HG03196 (cell line): ENCODE results near the gene KCNJ4.

Experiments
- ATAC-seq: cut with Tn5 transposase; IDR thresholded peaks from one replicate; pipeline ENCODE4 v1.9.1; 2021; ENCODE audit not compliant: unreplicated experiment

KCNJ4 gene

DNA sequence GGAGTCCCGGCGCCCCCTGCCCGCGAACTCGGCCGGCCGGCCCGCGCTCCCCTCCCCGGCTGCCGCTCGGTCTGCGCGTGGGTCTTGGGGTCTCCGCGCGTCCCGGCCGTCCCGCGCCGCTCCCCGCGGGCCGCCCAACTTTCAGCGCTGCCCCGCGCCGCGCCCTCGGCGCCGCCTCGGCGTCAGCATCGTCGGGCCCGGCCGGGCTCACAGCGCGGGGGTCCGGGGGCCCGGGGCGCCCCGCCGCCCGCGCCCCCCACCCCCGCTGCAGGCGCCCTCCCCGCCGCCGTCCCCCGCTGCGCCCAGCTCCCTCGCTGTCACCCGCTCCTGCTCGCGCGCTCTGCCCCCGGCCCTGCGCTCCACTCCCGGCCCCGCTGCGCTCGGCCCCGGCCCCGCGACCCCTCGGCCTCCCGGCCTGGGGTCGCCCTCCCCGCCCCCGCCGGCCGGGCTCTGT is at the start of gene KCNJ4:
KCNJ4 (minus strand) TSS at position 124 of the 454 bp plus-strand sequence. CDS start 27,067 bp downstream, outside the sequence.
- no peak for ATAC-seq

DNA sequence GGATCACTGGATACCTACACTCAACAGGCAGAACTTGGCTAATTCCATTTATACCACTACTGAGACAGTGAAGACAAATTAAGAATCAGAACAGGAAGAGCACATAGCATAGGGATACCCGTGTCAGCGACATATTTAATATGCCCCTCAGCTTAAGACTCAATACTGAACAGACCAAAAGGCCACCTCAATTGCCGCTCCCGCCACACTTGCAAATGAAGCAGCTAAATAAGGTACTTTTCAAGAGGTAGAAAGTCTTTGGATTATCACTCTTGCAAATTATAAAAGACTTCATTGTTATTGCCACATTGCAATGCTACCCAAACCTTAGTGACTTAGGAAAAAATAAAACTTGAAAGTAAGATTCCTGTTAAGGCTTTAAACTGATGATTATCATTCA is 48.0 kb upstream of the KCNJ4 start:
- no peak for ATAC-seq

DNA sequence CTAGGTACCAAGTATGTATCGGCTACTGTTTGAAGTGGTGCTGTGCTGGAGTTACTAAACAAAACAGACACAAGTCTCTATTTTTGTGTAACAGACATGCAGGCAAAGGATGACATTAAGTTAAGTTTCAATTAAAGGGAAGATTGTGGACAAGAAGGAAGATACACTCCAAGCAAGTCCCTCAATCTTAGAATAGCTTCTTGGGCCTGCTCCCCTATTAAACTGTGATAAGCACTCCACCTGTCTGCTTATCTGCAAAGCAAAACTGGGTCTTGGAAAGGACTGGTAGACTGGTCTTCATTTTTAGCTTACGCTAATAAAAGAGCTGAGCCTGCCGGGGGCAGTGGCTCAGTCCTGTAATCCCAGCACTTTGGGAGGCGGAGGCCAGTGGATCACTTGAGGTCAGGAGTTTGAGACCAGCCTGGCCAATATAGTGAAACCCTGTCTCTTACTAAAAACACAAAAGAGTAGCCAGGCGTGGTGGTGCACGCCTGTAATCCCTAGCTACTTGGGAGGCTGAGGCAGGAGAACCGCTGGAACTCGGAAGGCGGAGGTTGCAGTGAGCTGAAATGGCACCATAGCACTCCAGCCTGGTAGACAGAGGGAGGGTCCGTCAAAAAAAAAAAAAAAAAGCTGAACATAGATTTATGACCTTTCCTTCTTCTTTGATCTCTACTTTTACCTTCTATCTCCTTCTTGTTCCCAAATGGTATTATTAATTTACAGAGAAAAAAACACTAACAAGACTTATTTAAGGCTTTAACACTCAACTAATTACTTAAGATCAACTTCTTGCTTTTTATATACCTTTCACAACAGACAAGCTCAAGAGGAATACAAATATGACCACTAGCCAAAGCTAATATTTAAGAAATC is 47.0 kb upstream of the KCNJ4 start:
- no peak for ATAC-seq

DNA sequence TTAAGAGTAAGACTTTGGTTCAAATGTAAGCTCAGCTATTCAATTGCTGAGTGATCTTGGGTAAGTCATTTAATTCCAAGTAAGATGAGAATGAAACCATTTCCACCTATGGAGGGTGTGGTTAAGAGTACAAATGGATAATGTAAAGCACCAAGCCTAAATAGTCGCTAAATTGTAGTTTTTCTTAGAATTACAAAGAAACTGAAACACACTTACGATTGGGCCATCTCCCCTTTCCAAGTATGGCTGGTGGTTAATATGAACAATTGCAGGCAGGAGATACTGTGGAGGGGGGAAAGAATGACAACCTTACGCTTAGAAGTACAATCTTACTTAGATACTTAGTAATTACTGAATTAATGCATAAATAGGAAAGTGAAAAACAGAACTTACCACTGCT is 42.9 kb upstream of the KCNJ4 start:
- ATAC-seq: no peak

DNA sequence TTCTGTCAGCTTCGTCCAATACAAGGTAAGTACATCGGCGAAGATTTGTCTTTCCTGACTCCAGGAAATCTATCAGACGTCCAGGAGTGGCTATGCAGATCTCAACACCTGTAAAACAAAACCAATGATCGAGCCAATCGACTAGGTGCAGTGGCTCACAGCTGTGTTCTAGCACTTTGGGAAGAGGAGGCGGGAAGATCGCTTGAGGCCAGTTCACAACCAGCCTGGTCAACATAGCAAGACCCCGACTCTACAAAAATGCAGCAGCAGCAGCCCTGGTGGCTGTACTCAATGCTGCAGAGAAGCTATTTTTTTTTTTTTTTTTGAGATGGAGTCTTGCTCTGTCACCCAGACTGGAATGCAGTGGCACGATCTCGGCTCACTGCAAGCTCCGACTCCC is 39.9 kb upstream of the KCNJ4 start:
- ATAC-seq: no peak

DNA sequence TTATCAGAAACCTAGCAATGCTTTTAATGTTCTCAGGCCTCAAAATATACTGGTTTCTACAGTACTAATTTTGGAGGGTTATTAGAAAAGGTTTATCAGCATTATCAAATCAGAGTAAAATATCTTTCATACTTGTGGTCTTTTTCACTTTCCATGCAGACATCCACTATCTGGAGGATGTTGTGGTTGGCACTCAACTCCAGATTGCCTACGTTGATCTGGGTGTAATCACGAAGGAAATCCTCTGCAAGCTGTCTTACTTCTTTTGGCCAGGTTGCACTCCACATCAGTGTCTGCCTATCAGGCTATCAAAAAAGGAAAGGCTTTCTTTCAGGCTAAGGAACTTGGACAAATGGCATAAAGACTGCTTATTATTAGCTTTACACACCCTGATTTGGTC is 39.5 kb upstream of the KCNJ4 start:
- ATAC-seq: no peak

DNA sequence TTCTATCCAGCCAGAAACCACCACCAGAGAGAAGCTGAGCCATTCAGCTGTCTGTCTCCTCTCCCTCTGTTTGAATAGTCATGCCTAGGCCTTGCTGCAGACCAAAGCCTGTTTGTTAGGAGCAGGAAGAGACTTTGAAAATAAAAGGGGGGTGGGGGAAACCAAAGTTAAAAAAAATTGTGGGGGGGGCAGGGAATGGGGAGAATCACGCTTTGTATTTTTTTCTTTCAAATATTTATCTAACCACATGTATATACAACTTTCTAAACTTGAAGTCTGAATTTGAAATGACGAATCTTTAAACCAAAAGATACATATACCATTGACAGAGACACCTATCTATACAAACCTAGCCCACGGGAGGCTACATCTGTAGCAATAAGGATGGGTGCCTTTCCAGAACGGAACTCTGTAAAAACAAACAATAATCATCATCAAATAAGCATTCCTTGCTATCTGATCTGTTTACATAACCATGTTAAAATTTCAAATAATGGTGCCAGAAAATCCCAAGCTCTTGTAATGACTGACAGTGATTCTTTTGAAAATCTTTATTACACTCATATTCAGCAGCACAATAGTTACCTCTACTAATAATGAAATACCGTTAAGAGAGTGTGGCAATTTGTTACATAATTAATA is 36.8 kb upstream of the KCNJ4 start:
- ATAC-seq: no peak

DNA sequence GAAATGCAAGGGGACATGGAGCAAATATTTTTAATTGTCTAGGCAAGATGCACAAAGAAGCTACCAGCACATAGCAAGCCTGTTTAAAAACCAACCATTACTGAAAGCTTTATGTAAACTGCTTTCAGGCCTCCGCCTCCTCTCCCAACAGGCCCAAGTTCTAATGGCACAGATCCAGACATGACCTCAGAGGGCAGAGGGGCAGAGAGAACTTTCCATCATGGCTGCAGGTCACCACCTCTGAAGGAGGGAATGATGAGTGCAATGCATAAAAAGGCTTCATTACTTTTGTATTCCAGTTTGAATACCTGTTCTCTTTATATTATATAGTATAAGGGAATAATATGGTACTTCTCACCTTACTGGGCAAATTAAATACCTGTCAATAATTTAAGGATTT is 35.9 kb upstream of the KCNJ4 start:
- ATAC-seq: no peak

DNA sequence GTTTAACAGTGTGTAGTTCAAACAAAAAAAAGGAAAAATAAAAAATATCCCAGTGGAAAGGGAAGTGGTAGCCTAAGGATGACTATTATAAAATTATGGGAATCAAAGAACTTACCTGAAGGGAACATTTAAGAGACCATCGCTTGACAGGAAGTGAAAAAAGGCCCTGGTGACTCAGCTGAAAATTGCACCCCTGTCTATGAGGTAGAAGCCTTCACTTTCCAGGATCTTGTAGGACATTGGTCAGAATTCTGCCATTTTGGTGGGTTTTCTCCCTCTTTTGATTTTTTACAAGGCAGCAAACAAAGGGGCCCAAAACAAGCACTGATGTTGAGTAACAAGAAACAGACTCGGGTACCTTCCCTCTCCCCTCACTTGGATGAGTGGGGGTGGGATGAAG is 35.5 kb upstream of the KCNJ4 start:
- no peak for ATAC-seq

DNA sequence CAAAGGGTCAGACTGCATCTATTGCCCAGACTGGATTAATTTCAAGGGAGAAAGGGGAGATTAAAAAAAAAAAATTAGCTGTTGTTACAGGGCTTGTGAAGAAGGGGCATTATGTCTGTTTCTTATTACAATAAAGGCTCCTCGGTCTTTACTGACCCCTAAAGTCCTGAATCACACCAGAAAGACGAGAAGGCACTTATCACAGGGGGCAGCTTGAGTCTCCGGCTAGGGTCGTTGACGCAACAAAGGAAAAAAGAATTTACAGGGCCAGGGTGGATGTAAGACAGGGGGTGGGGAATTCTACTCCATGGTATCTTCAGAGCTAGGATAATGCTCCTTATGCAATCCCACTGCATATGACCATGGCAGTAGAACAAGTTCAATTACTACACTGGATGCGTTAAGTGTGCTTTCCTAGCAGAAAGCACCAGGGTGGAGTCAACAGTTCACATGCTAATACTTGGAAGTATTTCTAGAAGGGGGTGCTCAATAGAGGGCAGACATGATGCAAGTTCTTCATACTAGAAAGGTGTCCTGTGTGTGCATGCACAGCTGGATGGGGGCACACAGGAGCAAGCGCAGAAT is 34.7 kb upstream of the KCNJ4 start:
- no peak for ATAC-seq

DNA sequence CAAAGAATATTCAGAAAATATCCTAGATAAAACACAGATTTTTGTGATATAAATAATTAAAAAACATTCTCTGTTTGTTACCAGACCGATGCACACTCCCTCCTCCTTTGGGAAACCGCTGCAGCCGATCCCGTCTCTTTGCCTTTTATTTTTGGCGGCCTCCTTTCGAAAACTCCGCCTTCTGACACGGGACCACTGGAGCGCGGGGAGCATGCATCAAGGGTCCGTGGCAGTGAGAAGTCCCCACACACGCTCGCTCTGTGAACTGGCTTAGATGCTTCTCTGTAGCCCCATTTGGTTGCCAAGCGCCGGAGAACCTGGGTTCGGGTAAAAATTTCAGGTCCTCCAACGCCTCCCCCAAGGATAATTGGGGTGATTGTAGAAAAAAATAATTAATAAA is 34.1 kb upstream of the KCNJ4 start:
- ATAC-seq: no peak

DNA sequence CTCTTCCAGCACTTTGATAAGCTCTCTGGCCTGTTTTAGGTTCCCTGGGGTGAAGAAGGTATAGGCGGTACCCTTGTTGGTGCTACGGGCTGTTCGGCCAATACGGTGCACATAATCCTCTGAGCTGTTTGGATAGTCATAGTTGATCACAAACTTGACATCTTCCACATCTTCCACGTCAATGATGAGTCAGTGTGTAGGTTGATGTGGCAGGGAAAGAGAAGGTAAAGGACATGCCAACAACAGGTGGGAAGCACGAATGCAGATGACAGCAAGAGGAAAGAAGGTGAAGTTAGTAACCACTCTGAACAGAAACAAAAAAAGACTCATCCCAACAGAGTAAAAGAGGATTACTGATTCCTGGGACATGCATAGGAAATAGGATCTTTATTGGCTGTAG is 32.9 kb upstream of the KCNJ4 start:
- no peak for ATAC-seq

DNA sequence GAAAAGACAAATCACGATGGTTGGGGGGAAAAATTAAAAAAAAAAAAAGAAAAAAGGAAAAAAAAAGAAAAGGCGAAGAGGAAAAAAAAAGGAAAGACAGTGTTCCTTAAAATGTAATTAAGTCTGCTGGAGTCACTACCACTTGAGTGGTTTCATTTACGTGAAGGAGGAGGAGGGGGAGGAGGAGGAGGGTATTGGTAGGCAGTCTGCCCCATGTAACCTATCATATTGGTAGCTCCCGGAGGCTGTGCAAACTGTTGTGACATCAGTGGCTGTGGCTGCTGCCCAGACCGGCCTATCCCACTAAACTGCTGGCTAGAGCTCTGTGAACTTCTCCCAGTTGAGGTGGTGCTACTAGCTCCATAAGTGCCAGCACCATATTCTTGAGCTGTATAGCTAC is 30.8 kb upstream of the KCNJ4 start:
- no peak for ATAC-seq

DNA sequence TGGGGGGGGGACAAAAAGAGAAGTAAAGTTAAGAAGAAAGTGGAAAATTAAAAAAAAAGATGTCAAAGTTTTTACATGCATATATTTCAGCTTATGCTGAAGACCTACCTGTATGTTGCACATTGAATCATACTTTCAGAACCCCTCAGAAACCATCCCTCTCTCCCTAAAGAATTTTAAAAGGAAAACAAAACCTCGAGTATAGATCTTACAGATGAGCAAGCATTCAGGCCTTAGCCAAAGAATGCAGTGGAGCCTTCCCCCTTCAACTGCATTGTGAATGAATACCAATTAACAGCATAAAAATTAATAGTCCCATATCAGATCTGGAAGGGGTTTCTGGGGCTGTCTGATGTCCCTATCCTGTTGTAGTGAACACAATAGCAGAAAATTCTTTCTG is 29.2 kb upstream of the KCNJ4 start:
- ATAC-seq: no peak

DNA sequence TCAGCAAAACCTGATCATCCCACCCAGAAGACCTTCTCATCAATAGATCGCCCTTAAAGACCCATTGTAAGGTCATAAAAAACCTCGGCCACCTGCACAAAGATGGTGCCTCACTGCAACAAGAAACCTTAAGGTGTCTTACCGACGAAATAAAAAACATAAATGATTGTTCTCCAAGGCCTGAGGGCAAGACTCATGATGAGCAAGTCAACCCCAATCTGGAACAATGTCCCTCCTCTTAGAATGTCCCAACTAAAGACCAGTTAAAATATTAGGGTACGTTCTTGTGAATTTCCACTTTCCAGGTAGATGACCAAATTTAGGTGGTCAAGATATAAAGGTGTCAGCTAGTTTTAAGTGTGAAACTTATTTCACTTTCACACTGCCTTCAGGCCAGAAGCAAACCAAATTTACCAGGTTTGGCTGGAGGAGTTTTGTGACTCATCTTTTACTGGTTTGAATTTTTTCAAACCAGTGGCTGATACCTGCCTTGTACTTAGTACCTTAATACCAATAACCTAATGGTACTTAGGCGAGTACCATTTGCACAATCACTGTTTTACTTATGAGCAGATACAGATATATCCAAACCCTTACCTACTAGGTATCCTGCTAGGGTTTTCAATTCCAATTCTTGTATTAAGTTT is 27.8 kb upstream of the KCNJ4 start:
- no peak for ATAC-seq

DNA sequence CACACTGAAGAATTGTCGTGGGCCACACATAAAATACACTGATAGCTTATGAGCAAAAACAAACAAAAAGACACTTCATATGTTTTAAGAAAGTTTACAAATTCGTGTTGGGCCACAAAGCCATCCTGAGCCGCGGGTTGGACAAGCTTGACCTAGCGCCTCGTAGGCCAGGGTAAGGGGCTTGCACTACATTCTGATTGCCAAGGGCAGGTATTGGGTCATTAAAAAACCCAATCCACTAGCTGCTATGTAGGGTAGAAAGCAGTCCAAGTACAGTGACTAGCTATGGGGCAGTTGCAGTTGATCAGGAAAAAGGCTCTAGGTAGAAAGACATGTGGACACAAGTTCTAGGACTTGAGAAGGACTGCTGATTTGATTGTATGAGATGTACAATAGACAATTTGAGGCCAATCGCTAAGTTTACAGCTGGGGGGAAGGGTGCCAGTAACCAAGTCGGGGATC is 26.9 kb upstream of the KCNJ4 start:
- ATAC-seq: no peak

DNA sequence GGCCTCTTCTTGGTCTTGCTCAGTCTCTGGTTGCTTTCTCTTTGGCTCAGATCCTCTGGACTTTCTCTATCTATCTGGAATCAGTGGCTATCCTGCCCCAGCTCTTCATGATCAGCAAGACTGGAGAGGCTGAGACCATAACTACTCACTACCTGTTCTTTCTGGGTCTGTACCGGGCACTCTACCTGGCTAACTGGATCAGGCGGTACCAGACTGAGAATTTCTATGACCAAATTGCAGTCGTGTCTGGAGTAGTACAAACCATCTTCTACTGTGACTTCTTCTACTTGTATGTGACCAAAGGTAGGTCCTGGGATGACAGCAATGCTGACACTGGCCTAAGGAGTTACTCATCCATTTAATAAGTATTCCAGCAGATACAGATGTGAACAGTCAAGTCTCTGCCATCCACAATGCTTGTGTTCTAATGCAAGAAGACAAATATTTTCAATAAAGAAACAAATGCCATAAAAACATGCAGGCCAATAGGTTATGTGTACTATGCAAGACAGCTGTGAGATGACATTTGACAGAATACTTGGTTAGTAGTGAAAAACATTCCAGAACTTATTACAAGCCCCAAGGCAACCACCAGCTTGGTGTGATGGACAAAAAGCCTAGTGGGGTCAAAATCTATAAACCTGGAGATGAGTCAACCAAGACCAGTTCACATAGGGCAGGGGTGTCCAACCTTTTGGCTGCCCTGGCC is 26.3 kb upstream of the KCNJ4 start:
- no peak for ATAC-seq

DNA sequence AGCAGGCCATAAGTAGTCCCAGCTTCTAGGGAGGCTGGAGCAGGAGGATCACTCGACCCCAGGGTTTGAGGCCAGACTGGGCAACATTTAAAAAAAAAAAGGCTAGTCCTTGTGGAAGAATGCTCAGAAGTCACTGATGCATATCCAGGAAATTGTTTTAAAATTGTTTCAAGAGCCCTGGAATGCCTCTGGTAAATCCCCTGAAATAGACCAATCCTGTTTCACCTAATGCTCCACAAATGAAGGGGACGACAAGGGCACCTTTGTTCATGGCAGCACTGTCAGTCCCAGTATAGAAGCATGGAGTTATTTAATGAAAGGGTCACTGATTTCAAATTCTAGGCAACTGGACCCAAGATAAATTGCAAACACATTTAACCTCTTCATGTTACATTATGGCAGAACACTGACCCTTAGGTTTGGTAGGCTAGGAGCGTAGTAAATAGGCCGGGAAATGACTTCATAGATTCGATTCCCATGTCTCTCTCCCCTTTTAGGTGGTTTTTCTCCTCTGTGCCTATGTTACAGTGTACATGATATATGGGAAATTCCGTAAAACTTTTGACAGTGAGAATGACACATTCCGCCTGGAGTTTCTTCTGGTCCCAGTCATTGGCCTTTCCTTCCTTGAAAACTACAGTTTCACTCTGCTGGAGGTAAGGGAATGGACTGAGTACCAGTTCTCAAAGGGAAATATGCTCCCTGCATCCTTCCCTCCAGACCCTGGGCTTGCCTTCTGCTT is 24.3 kb upstream of the KCNJ4 start:
- no peak for ATAC-seq

DNA sequence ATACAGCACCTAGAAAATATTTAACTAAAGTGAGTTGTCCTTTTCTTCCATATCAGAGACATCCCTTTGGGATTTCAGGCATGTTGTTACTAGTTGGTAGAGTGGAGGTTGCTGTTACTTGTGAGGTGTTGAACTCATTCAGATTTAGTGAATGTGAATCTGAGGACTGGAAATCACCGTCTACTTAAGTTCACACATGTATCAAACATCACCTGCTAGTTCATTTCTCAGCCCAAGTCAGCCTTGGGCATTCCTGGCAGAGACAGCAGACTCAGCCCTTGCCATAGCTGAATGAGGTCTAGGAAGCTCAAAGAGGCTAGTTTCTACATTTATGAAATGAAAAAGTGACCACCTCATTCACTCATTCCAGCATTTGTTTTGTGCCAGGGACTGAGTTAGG is 22.6 kb upstream of the KCNJ4 start:
- ATAC-seq: no peak

DNA sequence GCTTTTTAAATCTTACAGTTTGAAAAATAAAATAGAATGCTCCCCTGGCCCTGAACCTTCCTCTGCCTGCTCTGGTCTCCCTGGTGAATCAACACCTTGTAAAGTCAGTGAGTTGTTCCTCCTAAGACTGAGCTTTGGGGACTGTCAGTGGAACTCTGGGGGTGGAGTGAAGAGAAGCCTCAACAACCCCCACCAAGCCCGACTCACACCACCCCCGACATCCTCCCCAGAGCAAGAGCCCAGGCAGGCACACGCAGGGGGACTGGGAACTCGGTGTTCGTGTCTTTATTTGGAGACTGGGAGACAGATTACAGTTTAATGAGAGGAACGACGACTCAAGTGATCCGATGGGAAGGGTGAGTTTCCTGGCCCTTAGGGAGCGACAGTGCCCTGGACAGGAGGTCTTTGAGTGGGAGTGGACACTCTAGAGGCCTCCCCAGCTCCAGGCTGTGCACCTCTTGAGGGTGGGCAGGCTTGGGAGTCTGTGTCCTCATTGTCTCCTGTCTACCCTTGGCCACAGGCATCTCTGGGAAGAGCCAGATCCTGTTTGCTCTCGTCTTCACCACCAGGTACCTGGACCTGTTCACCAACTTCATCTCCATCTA is 19.1 kb upstream of the KCNJ4 start:
- no peak for ATAC-seq
